GM21381 (cell line): ENCODE measurements around the gene ANKLE1.
"Not testable (repeated sequence)": the region's sequence is repeated elsewhere in the genome, so short reads cannot be mapped to it uniquely, and the experiment has no call there.

ENCODE experiments used
- ATAC-seq: cut with Tn5 transposase; IDR thresholded peaks from one replicate; pipeline ENCODE4 v1.9.1; 2021; ENCODE audit warnings: mild to moderate bottlenecking, moderate library complexity; ENCODE audit not compliant: unreplicated experiment

The ANKLE1 gene

DNA sequence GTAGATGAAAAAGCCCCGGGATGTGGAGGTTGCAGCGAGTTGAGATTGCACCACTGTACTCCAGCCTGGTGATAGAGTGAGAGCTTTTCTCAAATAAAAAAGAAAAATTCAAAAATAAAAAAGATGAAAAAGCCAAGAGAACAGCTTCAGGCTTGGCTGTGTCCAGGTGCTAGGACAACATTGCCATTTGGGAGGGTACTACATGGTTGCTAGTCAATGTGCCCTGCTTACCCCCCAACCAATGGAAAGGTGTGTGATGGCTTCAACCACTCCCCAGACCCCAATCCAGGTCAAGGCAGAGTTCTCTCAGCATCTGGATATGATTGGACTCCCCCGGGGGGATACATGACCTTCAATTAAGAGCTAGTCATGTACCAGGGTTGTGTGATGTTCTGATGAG, 2.3 kb upstream of the ANKLE1 start:
- ATAC-seq, result no peak

DNA sequence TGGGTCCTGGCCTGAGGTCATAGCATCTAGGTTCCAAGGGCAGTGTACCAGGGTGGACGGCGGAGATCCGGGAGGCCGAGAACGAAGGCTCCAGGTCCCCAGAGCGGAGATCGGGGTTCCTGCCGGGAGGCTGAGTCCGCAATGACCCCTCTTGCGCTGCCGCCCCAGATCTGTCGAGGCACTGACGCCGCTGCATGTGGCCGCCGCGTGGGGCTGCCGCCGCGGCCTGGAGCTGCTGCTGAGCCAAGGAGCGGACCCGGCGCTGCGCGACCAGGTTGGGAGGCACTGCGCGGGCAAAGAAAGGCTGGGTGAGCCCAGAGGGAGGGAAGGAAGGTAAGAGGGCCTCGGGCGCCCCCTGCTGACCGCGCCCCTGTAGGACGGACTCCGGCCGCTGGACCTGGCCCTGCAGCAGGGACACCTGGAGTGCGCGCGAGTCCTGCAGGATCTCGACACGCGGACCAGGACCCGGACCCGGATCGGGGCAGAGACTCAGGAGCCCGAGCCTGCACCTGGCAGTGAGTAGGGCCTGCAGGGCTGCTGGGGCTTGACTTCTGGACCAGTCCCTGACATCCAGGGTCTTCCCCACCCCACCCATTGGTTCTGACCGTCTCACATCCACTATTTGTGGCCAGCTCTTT, 906 bp downstream of the ANKLE1 start:
- no peak for ATAC-seq

DNA sequence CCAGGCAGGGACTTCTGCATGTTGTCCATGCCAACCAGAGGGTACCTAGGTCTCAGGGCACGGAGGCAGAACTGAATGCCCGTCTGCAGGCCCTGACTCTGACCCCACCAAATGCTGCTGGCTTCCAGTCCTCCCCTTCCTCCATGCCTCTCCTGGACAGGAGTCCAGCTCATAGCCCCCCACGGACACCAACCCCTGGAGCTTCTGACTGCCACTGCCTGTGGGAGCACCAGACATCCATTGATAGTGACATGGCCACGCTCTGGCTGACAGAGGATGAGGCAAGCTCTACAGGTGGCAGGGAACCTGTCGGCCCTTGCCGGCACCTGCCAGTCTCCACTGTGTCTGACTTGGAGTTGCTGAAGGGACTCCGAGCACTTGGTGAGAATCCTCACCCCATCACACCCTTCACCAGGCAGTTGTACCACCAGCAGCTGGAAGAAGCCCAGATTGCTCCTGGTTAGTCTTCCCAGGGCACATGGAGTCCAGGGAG, 1.8 kb downstream of the ANKLE1 start:
- ATAC-seq, result no peak

- no peak for ATAC-seq
Measured at GRCh38 chr19:17285415-17286135, 3.9 kb downstream of the ANKLE1 start.

- no peak for ATAC-seq
Measured at GRCh38 chr19:17286263-17286662, 4.6 kb downstream of the ANKLE1 start.

DNA sequence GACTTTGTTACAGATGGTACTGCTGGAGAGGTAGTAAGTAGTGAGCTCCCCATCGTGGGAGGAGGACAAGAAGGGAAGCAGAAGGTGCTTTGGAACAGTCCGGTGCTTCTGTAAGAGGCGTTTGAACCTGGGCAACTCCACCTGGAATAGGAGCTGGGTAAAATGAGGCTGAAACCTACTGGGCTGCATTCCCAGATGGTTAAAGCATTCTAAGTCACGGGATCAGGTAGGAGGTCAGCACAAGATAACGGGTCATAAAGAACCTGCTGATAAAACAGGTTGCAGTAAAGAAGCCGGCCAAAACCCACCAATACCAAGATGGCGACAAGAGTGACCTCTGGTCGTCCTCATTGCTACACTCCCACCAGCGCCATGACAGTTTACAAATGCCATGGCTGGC, 5.1 kb downstream of the ANKLE1 start:
- no peak for ATAC-seq

- no peak for ATAC-seq
Measured at GRCh38 chr19:17289489-17289888, 7.8 kb downstream of the ANKLE1 start.

DNA sequence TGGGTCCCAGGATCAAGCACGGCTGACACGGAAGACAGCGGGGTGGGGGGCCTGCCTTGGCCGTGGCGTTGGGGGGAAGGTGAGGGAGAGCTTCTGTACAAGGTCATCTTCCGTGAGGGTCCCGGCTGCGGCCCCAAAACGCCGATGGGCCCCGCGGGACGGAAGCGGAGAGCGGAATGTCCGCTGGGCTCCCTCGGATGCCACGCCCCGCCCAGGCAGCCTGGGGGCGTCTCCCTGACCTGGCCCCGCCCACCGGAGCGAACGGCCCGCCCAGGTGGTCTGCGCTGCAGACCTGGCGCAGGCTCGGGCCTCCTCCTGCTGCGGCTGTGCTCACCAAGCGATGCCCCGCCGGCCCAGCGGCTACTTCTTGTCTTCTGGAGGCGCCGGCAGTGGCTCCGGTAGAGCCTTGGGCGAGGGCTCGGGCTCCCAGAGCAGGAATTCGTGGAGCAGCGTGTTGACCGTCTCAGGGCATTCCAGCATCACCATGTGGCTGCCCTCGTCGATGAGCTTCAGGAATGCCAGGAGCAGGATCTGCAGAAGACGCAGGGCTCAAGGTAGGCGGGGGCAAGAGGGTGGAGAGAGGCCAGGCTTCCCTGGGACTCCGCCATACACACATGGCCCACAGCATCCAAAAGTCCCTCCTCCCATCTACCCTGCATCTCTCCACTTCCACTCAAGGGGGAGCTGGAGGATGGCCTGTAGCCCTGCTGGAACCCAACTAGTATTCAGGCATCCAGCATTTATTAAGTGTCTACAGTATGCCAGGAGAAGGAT, 10.8 kb downstream of the ANKLE1 start:
- peak; percentile 85 for ATAC-seq

GRCh38 chr19:17293605-17294004, 11.9 kb downstream of the ANKLE1 start:
- no peak for ATAC-seq

GRCh38 chr19:17294051-17294891, 12.6 kb downstream of the ANKLE1 start:
- ATAC-seq, result no peak

DNA sequence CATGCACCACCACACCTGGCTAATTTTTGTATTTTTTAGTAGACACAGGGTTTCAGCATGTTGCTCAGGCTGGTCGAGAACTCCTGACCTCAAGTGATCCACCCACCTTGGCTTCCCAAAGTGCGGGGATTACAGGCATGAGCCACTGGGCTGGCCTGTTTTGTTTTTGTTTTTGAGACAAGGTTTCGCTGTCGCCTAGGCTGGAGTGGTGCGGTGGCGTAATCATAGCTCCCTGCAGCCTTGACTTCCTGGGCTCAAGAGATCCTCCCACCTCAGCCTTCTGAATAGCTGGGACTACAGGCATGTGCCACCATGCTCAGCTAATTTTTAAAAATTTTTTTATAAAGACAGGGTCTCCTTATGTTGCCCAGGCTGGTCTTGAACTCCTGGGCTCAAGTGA, 13.8 kb downstream of the ANKLE1 start:
- not testable (repeated sequence) for ATAC-seq

GRCh38 chr19:17296273-17296672, 14.6 kb downstream of the ANKLE1 start:
- no peak for ATAC-seq

- ATAC-seq, result no peak
Measured at GRCh38 chr19:17296976-17297375, 15.3 kb downstream of the ANKLE1 start.

GRCh38 chr19:17300992-17301619, 19.4 kb downstream of the ANKLE1 start:
- no peak for ATAC-seq

DNA sequence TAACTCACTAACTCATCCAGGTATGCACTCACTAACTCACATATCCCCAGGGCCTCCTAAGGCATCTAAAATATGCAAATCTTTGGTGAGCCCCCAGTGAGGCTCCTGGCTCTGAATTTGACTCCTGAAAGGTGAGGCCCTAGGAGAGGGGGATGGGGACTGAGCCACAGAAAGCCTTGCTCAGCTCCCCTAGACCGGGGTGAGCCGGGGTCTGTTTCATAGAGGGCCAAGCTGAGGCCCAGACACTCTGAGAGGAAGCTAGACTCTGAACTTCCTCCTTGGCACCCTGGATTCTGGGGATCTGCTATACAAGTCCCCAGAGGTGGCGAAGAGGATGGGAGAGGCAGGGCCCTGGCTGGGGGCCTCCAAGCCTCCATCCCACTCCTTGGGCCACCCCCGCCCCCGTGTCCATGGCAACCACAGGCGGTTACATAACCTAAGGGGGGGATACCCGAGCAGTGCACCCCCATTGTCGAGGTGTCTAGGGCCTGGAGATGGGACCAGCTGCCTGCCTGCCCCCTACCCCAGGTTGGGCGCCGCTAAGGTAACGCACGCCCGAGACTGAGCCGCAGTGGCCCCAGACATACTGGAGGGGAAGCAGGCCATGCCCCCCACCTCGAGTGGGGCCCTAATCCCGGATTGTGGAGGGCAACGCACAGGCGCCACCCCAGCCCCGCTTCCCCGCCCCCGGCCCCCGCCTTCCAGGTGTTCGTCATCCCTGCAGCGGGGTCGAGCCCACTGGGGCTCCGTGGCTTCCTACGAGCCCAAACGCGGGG, 20.9 kb downstream of the ANKLE1 start:
- no peak for ATAC-seq

- peak; percentile 52 for ATAC-seq
Measured at GRCh38 chr19:17303167-17303939, 21.7 kb downstream of the ANKLE1 start, which contains the start of gene ABHD8. TSS of gene ABHD8 (minus strand) at chr19:17303425. CDS start at chr19:17301616, 1,809 bp downstream.

DNA sequence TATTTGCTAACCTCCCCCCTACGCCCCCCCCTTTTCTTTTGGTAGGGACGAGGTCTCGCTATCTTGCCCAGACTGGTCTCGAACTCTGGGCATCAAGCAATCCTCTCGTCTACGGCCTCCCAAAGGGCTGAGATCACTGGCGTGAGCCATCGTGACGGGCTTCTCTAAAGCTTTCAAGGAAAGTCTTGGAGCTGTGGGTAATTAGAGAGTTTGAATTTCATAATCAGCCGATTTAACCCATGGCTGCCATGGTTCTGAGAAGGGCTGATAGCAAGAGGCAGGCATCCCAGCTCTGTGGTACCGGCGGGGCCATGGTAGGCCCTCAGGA, 22.2 kb downstream of the ANKLE1 start:
- ATAC-seq, result no peak

DNA sequence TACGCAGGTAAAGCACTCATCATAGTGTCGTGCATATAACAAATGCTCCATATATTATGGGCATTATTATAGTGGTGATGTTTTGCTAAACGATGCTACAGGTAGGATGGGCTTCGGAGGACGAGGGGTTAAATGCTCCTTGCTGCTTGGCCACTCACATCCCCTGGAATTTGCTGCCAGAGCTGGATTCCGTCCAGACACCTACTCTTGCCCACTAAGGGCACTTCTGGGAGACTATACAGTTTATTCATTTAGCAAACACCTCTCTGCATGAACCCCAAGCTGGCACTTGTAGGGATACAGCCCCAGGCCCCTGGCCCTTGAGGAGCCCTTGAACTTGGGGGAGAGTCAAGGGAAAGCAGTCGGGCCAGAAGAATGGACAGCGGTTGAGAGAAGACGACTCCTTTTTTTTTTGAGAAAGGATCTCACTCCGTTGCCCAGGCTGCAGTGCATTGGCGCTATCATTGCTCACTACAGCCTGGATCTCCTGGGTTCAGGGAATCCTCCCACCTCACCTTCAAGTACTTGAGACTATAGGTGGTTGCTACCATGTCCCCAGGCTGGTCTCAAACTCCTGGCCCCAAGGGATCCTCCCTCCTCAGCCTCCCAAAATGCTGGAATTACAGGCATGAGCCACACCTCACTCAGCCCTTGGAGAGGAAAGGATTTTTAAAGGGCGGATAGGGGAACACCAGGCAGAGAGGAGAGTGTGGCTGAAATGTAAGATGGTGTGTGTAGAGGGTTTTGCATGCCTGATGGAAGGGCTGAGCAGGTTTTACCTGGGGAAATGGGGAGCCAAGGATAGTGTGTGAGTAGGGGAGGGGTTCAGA, 22.9 kb downstream of the ANKLE1 start:
- ATAC-seq, result no peak
